HepG2 (cell line): ENCODE results near the gene EGFR.

ENCODE experiments used
- ESRRA ChIP-seq: sonication (generic); formaldehyde crosslinking; IDR thresholded peaks from 2 replicates; pipeline ENCODE4 v1.5.1; 2020; ENCODE audit warnings: mild to moderate bottlenecking, low read depth, missing genetic modification reagents
- FOXK1 ChIP-seq: sonication (generic); formaldehyde crosslinking; IDR thresholded peaks from 2 replicates; pipeline ENCODE4 v1.4.0; 2020; ENCODE audit warnings: low read depth, missing genetic modification reagents, borderline replicate concordance
- KDM5A ChIP-seq: fragments of 200-600 bp; sonication (generic); IDR thresholded peaks from 2 replicates; pipeline ENCODE4 v1.7.0; 2018; ENCODE audit warnings: antibody characterized with exemption, mild to moderate bottlenecking, low read length, borderline replicate concordance
- NFE2L2 ChIP-seq: fragments of 150-350 bp; IDR thresholded peaks from 2 replicates; pipeline ENCODE4 v1.6.1; 2014; ENCODE audit warnings: low read length
- POLR2A ChIP-seq, 2 experiments: IDR thresholded peaks; 2 replicates each; pipeline ENCODE4 v1.6.1; 2011; ENCODE audit warnings: low read depth in 2 of 2, low read length in 2 of 2, mild to moderate bottlenecking in 1 of 2, moderate library complexity in 1 of 2; ENCODE audit not compliant: insufficient read depth in 1 of 2
- SRF ChIP-seq: IDR thresholded peaks from 2 replicates; pipeline ENCODE4 v1.6.1; 2011; ENCODE audit warnings: mild to moderate bottlenecking, low read depth, low read length, moderate library complexity
- TCF7L2 ChIP-seq: IDR thresholded peaks from 2 replicates; pipeline ENCODE4 v1.6.1; 2011; ENCODE audit warnings: mild to moderate bottlenecking, low read depth, low read length, moderate library complexity
- XRCC5 ChIP-seq: fragments of 200-400 bp; formaldehyde crosslinking; optimal IDR thresholded peaks from 2 replicates; pipeline ENCODE3; 2017; ENCODE audit warnings: mild to moderate bottlenecking, low read length
- ZNF331 ChIP-seq: sonication (generic); formaldehyde crosslinking; IDR thresholded peaks from 2 replicates; pipeline ENCODE4 v1.4.0; 2020; ENCODE audit warnings: missing genetic modification reagents
- ZNF430 ChIP-seq: sonication (generic); formaldehyde crosslinking; IDR thresholded peaks from 2 replicates; pipeline ENCODE4 v1.9.0; 2021; ENCODE audit warnings: mild to moderate bottlenecking, missing genetic modification reagents
- TF ChIP-seq, protein P1 (sequence below): sonication (generic); formaldehyde crosslinking; IDR thresholded peaks from 2 replicates; pipeline ENCODE4 v1.8.0; 2022; ENCODE audit warnings: missing genetic modification reagents, mild to moderate bottlenecking, inconsistent platforms, borderline replicate concordance
- TF ChIP-seq, protein P2 (sequence below), 2 experiments: fragments of 450-650 bp in 1 of 2; sonication (generic) in 1 of 2; formaldehyde crosslinking in 1 of 2; IDR thresholded peaks; 2 replicates each; pipeline versions ENCODE4 v1.6.1 to v1.8.0; 2016 to 2022; ENCODE audit warnings: antibody characterized with exemption in 1 of 2, mild to moderate bottlenecking in 1 of 2, missing genetic modification reagents in 1 of 2
- TF ChIP-seq, protein P3 (sequence below): sonication (generic); formaldehyde crosslinking; IDR thresholded peaks from 2 replicates; pipeline ENCODE4 v1.4.0; 2020; ENCODE audit warnings: missing genetic modification reagents

DNA sequence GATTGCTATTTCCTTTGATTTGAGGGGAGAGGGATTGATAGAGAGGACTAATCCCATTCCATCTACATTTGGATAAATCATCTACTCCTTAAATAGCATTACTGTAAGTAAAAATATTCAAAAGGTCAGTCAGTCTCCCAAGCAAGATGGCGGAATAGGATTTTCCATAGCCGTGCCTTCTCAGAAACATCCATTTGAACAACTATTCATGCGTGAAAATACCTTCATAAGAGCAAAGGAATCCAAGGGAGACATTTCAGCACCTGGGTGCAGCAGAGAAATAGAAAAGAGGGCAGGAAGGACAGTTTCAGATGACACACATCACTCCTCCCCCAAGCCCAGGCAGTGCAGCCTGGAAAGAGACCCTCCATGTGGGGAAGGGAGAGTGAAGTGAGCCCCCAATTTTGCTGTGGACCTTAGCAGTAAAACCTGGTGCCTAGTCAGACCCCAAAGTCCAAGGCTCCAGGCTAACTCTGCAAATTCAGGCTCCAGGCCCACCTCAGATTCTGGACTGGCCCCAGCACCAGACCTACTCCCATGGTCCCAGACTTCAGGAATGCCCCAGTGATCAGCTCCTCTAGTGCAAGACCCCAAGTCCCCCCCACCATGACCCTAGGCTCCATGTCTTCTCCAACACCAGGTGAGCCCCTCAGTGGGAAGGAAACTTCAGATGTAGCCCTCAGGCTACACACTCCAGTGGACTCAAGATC is 242.0 kb downstream of the EGFR start:
- TF ChIP-seq ZNF331 (CRISPR knock-in tag) (no peak), ZNF430 (CRISPR knock-in tag) (no peak), FOXK1 (CRISPR knock-in tag) (no peak), POLR2A (IDR thresholded peaks at IDR 0.05; ENCODE audit: insufficient read depth in 1 of 2, low read depth in 2 of 2, low read length in 2 of 2) (no peak), TCF7L2 (no peak), NFE2L2 (no peak), SRF (no peak), XRCC5 (no peak), KDM5A (no peak), ESRRA (CRISPR knock-in tag) (no peak)
- TF ChIP-seq, protein P1, sequence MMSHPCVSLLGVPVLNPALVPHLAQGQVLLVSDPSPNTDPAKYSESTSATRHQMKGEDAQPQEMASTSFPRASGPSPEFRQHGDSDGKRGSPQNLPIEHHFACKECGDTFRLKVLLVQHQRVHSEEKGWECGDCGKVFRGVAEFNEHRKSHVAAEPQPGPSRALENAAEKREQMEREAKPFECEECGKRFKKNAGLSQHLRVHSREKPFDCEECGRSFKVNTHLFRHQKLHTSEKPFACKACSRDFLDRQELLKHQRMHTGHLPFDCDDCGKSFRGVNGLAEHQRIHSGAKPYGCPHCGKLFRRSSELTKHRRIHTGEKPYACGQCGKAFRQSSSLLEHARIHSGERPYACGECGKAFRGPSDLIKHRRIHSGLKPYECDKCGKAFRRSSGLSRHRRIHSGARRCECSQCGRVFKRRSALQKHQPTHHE = no peak
- TF ChIP-seq, protein P2, sequence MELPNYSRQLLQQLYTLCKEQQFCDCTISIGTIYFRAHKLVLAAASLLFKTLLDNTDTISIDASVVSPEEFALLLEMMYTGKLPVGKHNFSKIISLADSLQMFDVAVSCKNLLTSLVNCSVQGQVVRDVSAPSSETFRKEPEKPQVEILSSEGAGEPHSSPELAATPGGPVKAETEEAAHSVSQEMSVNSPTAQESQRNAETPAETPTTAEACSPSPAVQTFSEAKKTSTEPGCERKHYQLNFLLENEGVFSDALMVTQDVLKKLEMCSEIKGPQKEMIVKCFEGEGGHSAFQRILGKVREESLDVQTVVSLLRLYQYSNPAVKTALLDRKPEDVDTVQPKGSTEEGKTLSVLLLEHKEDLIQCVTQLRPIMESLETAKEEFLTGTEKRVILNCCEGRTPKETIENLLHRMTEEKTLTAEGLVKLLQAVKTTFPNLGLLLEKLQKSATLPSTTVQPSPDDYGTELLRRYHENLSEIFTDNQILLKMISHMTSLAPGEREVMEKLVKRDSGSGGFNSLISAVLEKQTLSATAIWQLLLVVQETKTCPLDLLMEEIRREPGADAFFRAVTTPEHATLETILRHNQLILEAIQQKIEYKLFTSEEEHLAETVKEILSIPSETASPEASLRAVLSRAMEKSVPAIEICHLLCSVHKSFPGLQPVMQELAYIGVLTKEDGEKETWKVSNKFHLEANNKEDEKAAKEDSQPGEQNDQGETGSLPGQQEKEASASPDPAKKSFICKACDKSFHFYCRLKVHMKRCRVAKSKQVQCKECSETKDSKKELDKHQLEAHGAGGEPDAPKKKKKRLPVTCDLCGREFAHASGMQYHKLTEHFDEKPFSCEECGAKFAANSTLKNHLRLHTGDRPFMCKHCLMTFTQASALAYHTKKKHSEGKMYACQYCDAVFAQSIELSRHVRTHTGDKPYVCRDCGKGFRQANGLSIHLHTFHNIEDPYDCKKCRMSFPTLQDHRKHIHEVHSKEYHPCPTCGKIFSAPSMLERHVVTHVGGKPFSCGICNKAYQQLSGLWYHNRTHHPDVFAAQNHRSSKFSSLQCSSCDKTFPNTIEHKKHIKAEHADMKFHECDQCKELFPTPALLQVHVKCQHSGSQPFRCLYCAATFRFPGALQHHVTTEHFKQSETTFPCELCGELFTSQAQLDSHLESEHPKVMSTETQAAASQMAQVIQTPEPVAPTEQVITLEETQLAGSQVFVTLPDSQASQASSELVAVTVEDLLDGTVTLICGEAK (IDR thresholded peaks at IDR 0.05) = no peak
- TF ChIP-seq, protein P2 (CRISPR knock-in tag; IDR thresholded peaks at IDR 0.05) = no peak
- TF ChIP-seq, protein P3, sequence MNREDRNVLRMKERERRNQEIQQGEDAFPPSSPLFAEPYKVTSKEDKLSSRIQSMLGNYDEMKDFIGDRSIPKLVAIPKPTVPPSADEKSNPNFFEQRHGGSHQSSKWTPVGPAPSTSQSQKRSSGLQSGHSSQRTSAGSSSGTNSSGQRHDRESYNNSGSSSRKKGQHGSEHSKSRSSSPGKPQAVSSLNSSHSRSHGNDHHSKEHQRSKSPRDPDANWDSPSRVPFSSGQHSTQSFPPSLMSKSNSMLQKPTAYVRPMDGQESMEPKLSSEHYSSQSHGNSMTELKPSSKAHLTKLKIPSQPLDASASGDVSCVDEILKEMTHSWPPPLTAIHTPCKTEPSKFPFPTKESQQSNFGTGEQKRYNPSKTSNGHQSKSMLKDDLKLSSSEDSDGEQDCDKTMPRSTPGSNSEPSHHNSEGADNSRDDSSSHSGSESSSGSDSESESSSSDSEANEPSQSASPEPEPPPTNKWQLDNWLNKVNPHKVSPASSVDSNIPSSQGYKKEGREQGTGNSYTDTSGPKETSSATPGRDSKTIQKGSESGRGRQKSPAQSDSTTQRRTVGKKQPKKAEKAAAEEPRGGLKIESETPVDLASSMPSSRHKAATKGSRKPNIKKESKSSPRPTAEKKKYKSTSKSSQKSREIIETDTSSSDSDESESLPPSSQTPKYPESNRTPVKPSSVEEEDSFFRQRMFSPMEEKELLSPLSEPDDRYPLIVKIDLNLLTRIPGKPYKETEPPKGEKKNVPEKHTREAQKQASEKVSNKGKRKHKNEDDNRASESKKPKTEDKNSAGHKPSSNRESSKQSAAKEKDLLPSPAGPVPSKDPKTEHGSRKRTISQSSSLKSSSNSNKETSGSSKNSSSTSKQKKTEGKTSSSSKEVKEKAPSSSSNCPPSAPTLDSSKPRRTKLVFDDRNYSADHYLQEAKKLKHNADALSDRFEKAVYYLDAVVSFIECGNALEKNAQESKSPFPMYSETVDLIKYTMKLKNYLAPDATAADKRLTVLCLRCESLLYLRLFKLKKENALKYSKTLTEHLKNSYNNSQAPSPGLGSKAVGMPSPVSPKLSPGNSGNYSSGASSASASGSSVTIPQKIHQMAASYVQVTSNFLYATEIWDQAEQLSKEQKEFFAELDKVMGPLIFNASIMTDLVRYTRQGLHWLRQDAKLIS (CRISPR knock-in tag) = no peak
